GM19467 (cell line): Measurements from ENCODE around the gene PLXNA3.

Experiments used
- ATAC-seq: cut with Tn5 transposase; IDR thresholded peaks from one replicate; pipeline ENCODE4 v1.9.1; 2021; ENCODE audit warnings: mild to moderate bottlenecking, moderate library complexity; ENCODE audit not compliant: unreplicated experiment

Gene PLXNA3

DNA sequence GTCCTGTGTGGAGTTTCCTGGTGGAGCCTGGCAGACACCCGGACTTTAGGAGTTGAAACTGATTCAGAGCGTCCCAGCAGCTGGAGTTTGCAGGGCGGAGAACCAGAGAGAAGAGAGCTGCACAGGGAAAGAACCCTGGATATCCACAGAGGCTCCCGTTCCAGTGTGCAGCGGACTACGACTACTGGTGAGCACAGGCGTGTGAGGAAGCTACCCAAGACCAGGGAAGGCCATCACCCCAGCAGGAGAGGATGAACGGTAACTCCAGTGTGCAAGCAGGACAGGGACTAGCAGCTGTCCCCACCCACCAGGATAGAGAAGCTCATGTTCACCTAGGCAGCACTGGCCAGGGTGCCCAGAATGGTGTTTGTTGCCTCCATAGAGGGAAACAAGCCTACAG lies 18.7 kb downstream of the PLXNA3 start:
- ATAC-seq = no peak

DNA sequence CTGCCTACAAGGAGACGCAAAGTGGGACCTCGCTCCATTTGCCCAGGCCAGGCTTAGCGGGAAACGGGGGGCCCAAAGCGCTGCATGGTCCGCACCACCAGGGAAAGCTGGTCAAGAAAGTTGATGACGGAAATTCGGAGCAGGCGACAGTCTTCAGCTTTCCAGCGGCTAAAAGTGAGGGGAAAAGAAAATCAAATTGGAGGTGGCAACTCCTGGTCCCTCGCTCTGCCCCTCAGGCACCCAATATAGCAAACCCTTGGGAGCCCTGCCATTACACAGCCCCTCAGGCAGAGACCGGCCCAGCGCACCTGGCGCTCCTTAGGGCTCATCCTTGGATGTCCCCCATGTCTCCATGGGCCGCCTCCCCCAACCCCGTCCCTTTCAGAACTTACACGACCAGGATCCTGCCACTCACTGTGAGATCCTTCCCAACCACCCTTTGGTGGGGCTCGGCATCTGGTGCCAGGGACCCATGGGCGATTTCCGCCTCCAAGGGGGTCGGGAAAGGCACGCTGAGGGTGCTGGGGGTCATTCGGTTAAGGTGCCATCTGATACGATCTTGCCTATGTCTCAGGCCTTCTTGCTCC lies 19.9 kb downstream of the PLXNA3 start:
- no peak for ATAC-seq

DNA sequence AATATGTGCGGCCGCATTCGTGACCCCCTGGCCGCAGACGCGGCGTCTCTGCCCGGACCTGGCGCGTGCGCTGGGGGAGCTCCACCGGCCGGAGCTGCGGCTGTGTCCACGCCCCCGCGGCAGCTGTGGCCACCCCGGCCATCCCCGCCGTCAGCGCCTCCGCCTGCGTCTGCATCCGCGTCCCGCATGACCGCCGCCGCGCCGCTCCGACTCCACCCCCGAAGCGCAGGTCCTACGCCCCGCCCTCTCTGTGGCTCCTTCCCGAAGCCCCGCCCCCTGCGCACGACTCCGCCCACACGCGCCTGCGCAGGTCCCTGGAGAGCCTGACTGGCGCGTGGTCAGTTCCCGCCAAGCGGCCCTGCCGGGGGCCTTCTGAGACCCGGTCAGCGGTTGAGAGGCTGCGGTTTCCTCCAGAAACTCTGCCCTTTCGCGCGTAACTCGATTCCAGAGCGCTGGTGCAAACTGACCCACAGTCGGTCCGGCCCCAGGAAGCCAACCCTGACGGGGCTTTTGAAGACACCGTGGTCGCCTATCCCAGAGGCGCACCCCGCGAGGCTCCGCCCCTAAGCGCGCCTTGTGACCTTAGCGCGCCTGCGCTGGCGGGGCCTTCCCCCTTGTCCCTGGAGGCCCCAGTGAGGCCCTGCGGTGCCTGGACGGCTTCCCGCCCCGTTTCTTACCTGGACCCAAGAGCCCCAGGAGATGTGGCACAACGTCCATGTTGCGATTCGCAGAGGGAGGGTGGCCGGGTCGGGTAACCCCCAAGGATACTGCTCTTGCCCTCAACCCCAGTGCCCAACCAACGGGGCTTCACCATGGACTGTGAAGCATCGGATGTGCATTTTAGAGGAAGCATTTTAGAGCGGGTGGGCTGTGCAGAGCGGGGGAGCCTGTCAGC lies 20.9 kb downstream of the PLXNA3 start, which contains the start of gene LAGE3:
Gene LAGE3, minus strand, starts transcription at position 554 of the 895 bp plus-strand sequence. Its CDS starts 366 bp downstream, at position 188.
- ATAC-seq = peak; percentile 71

DNA sequence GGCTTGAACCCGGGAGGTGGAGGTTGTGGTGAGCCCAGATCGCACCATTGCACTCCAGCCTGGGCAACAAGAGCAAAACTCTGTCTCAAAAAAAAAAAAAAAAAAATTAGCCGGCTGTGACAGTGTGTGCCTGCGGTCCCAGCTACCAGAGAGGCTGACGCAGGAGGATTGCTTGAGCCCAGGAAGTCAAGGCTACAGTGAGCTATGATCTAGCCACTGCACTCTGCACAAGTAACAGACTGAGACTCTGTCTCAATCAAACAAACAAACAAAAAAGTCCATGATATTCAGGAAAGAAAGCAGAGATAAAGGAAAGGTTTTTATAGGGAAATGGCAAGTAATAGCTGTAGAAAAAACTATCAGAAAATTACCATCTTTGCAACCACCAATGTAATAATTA lies 23.1 kb downstream of the PLXNA3 start:
- ATAC-seq = no peak

DNA sequence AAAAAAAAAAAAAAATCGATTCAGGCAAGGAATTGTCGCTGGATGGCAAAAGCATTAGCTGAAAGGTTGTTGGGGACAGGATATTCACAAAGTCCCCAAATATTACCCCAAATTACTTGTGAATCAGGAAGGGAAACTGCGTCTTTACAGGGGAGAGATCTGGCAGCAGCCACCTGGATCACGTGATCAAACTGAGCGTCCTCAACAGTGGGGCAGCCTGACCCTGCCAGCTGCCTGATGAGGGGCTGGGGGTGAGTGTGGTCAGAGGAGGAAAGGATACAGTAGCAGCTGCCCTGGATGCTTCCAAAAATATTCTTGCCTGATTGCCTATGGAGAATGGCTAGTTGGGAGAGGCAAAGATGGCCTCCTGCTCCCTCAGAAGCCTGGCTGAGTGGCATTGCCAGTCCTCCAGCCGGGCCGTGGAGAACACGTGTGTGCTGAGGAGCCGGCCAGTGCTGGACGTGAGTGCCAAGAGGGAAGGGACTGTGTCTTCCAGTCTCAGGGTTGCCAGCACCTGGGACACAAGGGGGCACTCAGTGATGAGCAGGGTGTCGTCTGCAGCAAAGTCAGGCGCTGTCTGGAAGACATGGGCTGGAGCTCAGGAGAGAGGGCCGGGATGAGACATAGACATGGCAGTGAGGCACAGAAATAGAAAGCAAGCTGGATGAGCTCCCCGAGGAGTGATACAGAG lies 24.0 kb downstream of the PLXNA3 start:
- ATAC-seq = no peak

DNA sequence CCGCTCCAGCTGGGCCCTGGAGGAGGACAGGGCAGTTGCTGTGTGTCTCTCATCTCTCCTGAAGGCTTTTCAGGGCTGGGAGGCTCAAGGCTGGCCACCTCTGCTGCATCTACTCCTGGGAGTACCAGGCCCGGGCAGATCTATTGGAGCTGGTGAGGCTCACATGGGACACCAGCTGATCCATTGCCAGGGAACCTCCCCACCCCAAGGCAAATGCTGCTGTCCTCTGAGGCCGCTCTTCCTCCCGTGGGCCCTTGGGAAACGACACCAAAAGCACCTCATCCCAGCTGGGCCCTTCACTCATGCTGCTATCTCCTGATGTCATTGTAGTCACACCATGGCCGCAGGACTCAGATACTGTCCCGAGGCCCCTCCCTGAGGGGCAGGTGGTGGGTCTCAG lies 24.7 kb downstream of the PLXNA3 start:
- no peak for ATAC-seq

DNA sequence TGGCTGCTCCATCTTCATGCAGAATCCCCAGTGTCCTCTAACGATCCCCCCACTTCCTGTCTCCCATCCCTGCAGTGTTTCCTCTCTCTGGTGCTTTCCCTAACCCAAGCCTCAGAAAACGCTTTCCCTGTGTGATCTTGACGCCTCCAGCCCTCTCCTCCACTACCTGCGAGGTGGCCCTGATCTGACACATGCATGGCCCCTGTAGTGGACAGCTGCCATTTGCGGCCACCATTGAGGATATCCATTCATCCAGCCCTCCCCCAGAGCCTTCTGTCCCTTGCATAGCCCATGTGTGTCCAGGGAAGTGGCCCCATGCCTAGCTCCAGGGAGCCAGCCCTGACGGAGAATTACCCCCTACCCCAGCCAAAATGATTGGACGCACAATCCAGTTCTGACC lies 25.2 kb downstream of the PLXNA3 start:
- ATAC-seq = no peak

DNA sequence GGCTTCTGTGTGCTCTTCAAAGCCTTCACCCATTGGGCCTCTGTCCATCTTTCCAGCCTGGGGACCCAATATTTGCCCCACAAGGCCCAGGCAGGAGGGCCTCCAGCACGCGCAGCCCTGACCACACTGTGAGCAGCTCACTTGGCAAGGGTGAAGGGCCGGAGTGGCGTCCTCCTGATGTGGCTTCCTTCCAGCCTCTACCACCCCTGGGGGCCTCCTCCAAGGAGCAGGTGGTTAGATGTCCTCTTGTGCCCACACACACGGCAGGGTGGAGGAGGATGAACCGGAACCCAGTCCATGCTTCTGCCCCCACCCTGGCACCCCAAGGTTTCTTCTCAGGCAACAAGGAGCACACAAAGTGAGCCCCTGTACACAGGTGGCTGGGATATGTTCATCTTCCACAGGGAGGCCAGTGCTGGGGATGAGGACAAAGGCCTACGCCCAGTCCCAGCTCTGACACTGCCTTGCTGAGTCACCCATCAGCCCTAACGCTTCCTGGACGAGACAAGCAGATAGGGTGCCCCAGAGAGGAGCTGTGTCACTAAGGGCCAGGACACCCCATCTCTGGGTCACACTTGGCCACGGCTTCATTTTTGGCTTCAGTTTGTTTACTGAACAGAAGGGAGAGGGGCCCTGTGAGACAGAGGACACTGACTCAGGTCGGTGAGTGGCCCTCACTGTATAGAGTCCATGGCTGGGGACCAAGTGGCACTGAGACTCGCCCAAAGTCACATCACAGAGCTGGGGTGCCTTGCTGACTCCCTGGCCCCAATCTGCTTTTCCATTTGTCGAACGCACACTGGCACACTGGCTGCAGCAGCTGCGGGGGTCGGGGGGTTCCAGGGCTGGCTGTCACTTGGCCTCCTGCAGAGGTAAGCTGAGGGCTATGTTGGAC lies 26.4 kb downstream of the PLXNA3 start:
- no peak for ATAC-seq

DNA sequence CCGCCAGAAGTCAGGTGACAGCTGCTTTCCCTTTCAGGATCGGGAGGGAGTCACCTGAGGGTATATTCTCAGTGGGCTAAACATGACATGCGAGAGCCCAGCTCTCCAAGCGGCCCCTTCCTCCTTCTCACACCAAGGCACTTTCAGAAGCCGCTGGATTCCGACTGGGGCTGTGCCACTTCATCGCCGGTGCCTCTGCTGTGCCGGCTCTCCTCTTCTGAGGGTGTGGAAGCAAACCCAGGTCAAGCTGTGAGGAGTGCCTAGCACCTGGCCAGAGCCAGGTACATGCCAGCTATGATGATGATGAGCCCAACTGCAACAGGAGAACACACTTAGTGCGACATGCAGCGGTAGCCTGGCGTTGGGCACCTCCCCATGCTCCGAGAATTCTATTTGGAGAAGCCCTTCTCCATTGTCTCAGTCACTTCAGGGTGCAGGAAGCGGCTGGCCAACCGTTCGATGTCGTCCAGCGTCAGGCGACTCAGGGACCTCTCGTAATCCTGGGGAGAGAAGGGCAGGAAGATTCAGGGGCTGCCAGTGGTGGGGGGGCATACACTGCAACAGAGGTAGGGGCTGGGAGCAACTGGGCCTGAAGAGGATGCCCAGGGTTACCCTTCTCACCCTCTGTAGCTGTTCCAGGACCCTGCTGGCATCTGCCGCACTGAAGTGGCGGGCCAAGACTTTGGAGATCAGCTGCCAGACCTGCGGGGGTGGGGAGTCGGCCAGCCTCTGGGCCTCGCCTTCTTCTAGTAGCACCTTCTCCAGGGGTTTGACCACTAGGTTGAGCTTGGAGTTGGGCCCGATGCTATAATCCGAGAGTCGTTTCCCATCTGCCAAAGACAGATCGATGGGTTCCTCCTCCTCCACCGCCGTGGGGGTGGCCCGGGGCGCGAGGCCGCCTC lies 27.3 kb downstream of the PLXNA3 start:
- ATAC-seq = no peak

DNA sequence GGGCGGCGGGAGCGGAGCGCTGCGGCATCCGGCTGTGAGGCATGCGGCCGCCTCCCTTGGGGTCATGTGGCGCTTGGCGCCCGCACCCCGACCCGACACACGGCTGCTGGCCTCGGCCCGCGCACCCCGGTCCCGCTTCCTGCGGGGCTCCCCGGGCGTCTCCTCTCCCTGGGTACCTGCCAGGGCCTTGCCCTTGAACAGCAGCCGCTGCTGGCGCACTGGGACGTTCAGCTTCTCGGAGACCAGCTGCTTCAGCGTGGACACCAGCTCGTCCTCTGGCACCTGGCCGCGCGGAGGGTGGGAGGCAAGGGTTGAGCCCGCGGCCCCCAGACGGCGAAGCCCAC lies 27.9 kb downstream of the PLXNA3 start:
- ATAC-seq = no peak

DNA sequence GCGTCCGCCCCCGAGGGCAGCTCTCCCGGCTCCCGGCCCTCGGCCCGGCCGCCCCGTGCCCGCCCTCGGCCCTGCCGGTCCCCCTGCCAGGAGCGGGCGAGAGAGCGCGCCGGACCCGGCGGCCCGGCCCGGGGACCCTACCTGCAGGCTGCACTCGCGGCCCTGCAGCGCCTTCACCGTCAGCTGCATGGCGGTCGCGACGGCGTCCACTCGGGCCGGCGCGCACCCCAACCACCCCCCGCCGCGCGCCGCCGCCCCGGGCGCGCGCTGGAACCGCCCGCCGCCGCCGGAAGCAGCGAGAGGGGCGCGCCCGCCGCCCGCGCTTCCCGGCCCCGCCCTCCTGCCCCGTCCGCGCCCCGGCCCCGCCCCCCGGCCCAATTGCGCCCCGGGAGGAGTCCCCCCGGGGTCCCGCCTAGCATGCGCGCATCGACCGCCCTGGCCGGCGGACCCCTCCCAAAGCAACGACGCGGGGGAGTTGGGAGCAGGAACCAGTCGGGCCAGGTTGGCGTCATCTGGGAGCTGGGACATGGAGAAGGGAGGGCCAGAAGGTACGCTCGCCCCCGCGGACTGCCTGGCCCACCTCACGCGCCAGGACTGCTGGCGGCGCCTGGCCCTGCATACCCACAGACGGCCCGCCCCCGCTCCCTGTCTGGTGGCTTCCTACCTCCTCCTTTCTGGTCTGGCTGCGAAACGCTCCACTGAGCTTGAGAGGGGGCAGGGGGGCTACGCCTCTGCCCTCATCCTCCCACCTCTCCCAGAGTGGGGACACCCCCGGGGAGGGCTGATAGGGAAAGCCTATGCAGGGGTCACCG lies 28.5 kb downstream of the PLXNA3 start, which contains the start of gene UBL4A:
Gene UBL4A, minus strand, starts transcription at position 220 of the 812 bp plus-strand sequence. Its CDS starts 31 bp downstream, at position 189.
- no peak for ATAC-seq

DNA sequence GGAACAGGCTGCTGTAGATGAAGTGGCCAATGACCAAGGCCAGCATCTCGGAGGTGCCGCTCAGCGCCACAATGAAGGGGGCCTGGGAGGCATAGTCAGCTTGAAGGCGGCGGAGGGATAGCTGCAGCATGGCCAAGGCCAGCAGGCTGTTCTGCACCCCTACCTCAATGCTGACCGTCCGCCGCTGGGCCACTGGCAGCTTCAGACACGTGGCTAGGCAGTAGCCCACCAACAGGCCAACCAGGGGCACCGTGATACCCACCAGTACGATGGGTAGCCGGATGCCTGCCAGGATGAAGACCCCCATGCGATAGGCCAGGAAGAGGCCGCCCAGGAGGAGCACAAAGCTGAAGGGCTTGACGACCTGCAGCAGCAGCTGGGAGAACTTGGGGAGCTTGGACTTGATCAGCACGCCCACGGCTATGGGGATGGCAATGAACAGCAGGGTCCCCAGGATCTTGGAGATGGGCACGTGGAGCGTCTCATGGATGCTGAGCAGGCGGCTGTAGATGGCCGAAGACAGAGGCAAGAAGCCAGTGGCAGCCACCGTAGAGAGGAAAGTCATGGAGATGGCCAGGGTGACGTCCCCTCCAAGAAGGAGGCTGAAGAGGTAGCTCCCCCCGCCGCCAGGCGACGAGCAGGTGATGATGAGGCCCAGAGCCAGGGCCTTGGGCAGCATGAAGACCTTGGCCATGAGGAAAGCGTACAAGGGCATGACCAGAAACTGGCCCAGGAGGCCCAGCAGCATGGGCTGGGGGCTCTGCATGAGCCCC lies 29.6 kb downstream of the PLXNA3 start:
- ATAC-seq = no peak

DNA sequence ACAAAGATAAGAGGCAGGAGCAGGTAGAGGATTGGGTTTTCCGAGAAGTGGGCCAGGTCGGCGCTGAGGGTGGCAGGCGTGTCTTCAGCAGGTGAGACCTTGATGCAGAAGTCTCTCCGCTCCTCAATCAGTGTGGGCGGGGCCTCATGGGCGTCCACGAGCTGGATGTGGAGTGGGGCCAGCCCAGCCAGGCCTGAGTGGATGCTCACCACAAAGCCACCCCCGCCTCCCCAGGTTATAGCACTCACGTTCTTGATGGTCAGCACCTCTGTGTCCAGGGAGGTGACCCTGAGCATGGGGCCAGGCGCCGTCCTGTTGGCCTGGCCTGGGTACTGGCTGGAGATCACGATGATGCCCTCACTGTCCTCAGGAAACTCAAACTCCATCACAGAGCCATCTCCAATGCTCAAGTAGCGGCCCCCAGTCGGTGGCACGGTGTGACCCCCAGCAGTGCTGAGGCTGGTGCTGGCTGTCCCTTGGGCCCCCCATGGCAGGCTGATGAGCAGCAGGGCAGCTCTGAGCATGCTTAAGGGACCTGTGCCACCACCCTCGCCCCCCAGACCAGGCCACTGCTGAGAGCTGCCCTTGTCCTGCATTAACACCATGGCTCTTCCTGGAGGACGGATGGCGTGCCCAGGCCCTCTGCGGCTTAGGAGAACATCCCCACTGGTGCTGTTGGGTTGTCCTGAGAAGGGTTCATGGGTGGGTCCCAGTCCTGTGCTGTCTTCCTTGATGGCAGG lies 30.4 kb downstream of the PLXNA3 start:
- no peak for ATAC-seq

DNA sequence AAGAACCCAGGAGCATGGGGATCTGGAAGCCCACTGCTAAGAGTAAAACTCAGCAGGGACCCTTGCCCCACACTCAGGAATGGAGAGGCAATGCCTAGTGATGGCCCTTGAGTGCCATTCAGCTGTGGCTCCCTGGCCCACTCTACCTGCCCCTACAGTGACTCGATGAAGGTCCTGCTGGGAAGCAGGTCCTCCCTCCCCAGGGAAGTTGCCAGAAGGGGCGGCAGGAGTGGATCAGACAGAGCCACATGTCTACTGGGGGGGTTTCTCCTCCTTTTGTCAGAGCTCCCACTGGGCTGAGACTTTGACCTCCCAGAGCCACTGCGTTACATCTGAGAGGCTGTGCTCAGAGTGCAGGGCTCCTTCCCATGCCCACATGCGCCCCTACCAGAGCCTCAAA lies 31.1 kb downstream of the PLXNA3 start:
- no peak for ATAC-seq

DNA sequence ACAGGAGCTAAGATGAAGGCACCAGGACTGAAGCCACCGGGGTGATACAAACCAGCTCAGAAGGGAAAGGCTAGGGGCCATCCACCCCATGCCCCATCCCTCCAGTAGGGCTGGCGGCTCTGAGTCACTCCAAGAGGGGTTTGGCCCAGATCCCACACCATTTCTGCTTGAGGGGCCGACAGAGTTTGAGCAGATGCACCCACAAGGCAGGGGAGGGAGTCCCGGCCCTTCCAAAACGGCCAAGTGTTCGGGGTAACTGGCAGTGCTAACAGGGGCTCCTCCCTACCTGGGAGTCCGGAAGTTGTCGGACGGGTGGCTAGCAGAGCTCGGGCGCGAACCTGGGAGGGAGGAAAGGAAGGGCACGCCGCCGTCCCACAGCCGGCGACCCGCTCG lies 31.9 kb downstream of the PLXNA3 start:
- peak; percentile 15 for ATAC-seq

DNA sequence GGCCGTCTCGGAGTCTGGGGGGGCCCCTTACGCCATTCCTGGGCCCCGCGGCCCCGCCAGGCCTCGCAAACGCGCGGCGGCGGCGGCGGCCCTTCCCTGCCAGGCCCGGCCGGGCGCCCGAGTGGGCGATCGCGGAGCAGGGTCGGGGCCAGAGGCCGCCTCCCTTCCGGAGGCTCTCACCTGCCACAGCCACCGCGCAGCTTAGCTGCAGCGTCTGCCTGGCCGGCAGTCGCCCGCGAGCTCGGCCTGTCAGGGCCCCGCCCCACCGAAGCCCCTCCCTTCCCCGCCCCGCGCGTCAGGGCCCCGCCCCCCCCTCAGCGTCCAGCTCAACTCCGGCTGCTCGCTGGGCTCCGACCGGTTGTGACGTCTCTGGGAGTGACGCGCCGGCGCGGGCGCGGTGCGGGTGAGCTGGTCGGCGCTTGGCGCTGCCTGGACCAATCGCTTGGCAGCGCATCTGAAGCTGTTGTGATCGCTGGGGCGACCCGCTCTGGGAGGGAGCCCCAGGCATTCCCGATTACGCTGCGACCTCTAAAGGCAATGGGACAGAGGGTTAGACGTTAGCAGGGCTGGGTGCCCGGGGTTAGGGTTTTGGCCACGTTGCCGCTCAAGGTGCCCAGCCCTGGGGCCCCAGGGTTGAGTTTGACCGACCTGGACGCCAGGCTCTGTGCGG lies 32.5 kb downstream of the PLXNA3 start, which contains the start of gene SLC10A3:
Gene SLC10A3, minus strand, starts transcription at position 216 of the 670 bp plus-strand sequence. CDS start 1,689 bp downstream, outside the sequence.
- ATAC-seq = peak; percentile 84

DNA sequence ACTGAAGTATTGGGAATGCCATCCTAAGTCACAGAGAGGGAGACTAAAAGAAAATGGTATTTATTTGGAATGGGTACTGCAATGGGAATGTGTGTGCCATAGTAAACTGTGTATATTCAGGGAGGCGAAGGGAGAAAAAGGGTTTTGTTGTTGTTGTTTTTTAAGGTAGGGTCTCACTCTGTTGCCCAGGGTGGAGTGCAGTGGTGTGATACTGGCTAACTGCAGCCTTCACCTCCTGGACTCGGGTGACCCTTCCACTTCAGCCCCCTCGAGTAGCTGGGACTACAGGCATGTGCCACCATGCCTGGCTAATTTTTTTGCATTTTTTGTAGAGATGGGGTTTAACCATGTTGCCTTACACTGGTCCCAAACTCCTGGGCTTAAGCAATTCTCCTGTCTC lies 36.6 kb downstream of the PLXNA3 start:
- no peak for ATAC-seq
